Measurements from ENCODE around the gene WIZ.

The WIZ gene

GRCh38 chr19:15471639-15472101 is 21.9 kb upstream of the WIZ start:
- no peak for DNase-seq (ENCODE audit: low read depth)
- no peak overlapping the region for H3K4me3 ChIP-seq (ENCODE audit: control insufficient read depth, low read depth, low read length)
- TF ChIP-seq, protein P1, sequence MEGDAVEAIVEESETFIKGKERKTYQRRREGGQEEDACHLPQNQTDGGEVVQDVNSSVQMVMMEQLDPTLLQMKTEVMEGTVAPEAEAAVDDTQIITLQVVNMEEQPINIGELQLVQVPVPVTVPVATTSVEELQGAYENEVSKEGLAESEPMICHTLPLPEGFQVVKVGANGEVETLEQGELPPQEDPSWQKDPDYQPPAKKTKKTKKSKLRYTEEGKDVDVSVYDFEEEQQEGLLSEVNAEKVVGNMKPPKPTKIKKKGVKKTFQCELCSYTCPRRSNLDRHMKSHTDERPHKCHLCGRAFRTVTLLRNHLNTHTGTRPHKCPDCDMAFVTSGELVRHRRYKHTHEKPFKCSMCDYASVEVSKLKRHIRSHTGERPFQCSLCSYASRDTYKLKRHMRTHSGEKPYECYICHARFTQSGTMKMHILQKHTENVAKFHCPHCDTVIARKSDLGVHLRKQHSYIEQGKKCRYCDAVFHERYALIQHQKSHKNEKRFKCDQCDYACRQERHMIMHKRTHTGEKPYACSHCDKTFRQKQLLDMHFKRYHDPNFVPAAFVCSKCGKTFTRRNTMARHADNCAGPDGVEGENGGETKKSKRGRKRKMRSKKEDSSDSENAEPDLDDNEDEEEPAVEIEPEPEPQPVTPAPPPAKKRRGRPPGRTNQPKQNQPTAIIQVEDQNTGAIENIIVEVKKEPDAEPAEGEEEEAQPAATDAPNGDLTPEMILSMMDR (IDR thresholded peaks at IDR 0.05; ENCODE audit: control insufficient read depth, insufficient read depth, low read depth, low read length, missing control alignments) = no peak

GRCh38 chr19:15469513-15470297 is 19.9 kb upstream of the WIZ start:
- DNase-seq (ENCODE audit: low read depth) = no peak
- H3K4me3 ChIP-seq (ENCODE audit: control insufficient read depth, low read depth, low read length) = peak overlapping the region; percentile 24; the same call in 1 of the 2 replicates
- TF ChIP-seq, protein P1 (IDR thresholded peaks at IDR 0.05; ENCODE audit: control insufficient read depth, insufficient read depth, low read depth, low read length, missing control alignments) = no peak

- TF ChIP-seq, protein P1 (IDR thresholded peaks at IDR 0.05; ENCODE audit: control insufficient read depth, insufficient read depth, low read depth, low read length, missing control alignments) = no peak
- H3K4me3 ChIP-seq (ENCODE audit: control insufficient read depth, low read depth, low read length) = no peak overlapping the region
- DNase-seq (ENCODE audit: low read depth) = no peak
Observed at GRCh38 chr19:15468675-15469512, 19.1 kb upstream of the WIZ start.

DNA sequence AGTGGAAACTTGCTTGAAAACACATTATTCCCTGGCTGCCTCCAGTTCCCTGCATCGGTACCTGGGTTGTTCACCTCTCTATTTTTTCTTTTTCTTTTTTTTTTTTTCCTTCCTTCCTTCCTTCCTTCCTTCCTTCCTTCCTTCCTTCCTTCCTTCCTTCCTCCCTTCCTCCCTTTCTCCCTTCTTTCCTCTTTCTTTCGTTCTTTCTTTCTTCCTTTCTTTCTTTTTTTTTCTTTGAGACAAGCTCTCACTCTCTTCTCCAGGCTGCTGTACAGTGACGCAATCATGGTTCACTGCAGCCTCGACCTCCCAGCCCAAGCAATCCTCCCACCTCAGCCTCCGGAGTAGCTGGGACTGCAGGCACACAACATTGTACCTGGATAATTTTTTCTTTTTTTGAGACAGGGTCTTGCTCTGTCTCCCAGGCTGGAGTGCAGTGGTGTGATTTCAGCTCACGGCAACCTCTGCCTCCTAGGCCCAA is 18.0 kb upstream of the WIZ start:
- TF ChIP-seq, protein P1 (IDR thresholded peaks at IDR 0.05; ENCODE audit: control insufficient read depth, insufficient read depth, low read depth, low read length, missing control alignments) = no peak
- no peak overlapping the region for H3K4me3 ChIP-seq (ENCODE audit: control insufficient read depth, low read depth, low read length)
- DNase-seq (ENCODE audit: low read depth) = no peak

- no peak overlapping the region for H3K4me3 ChIP-seq (ENCODE audit: control insufficient read depth, low read depth, low read length)
- DNase-seq (ENCODE audit: low read depth) = no peak
Observed at GRCh38 chr19:15466851-15467733, 17.3 kb upstream of the WIZ start.

More at GRCh38 chr19:15466851-15467733, 17.3 kb upstream of the WIZ start:
- TF ChIP-seq, protein P1 (IDR thresholded peaks at IDR 0.05; ENCODE audit: control insufficient read depth, insufficient read depth, low read depth, low read length, missing control alignments) = no peak
